Right forelimb (tissue), 1 donor: ENCODE measurements around the gene FRMD1.

Experiments used
- DNase-seq: peaks from one replicate; pipeline ENCODE4 v3.0.0-alpha.2; 2018

The FRMD1 gene

DNA sequence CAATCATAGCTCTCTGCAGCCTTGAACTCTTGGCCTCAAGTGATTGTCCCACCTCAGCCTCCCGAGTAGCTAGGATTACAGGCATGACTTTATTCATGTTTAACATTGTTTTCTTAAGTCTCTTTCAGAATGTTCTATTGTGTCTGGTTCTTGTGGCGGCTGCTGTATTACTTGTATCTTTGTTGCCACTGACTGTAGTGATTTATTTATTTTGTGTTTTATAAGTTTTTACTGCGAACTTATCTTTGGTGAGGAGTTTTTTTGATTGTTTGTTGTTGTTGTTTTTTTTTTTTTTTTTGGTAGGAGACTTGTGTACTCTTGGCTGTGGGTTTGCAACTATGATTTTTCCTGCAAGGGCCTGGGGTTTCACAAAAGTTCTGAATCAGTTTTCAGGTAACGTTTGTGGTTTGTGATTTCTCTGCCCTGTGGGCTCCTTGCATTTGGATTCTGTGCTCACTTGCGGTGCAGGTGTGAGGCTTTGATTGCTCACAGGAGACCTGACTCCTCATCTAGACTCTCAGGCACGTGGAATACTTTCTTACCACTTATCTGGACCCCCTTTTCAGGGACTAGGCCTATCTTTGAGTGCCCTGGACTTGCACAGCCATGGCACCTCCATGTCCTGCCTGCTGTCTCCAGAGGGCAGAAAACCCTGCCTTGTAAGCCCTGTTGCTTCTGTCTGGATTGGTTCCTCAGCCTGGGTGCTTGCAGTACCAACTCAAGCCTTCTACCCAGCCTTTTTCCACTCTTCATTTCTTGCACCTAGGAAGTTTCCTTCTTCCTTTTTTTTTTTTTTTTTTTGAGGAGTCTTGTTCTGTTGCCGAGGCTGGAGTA lies 56.3 kb downstream of the FRMD1 start:
- no peak for DNase-seq

GRCh38 chr6:168021581-168021980 lies 57.4 kb downstream of the FRMD1 start:
- DNase-seq = no peak

GRCh38 chr6:168020242-168020641 lies 58.8 kb downstream of the FRMD1 start:
- no peak for DNase-seq

- no peak for DNase-seq
Observed at GRCh38 chr6:168018664-168019063, 60.3 kb downstream of the FRMD1 start.

GRCh38 chr6:168017629-168018028 lies 61.4 kb downstream of the FRMD1 start:
- no peak for DNase-seq

DNA sequence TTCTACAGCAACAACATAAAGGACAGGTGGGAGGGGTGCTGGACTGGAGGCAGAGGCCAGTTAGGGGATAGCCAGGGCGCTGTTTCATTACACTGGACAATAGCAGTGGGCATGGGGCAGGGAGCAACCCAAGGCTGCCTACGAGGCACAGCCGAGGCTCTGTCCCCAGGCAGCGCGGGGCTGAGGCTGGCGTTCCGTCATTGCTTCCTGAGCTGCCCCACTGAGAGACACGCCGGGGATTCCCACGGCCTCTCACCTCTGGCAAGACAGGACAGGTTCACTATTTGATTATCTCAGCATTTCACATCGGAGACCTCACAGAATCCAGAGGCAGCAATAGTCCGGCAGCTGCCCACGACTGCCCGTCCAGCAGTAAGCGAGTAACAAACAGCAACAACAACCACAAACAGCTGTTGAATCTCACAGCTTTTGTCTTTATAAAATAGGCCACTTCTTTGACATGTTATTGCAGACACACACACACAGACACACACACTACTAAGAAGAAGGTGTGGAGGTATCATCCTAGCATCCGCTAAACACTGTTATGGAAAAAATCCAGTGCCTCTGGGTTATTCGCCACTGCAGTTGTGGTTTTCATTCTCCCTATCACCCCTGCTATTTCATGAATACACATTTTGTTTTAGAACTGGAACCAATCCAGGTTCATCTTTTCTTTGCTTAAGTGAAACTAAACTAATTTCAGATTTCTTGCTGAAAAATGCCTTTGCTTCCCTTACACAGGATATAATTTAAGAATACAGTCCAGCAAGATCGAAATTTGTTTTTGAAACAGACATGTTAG lies 62.1 kb downstream of the FRMD1 start:
- no peak for DNase-seq

DNA sequence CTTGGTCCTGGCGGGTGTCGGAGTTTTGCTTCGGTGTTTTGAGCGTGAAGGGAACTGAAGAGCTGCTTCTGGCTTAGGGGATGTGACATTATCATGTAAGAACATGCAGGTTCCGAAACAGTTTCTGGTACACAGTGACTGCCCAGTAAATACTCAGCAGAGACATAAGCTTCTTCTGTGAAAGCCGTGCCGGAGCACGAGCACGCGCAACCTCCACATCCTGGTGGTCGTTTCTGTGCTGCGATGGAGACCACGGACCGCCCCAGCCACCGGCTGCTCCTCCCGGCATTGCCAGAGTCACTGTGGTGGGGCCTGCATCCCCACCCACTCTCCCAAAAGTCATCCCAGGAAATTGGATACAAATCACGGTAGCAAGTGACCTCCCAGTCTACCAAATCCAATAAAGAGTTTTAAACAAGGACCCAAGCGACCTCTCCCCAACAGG lies 62.8 kb downstream of the FRMD1 start:
- no peak for DNase-seq

DNA sequence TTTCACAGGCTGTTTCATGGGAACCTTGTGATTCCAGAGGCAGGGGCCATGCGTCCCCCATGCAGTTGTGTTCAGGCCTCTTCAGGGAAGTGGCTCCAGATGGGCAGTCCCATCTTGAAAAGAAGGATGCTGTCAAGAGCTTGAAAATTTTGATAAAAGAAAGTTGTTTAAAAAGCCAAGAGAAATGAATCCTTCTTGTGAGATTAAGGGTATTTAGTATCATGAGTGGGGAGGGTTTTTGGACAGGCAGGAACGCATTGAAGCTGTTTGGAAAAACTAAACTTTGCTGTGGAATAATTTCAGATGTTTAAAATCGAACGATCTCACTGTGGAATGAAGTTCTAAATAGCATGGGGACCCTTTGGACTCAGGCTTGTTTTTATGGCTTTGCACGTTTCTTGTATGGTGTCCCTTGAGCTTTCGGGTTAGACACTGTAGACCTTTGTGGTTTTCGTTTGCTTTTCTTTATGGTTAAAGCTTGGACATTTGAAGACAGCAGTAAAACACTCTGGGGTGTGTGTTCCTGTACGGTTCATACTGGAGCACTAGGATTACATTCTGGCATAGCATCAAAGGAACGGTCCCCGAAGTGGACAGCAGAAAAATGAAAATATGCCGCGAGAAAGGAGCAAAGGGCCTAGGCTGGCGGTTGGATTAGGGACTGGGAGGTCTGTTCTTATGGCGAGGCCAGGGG lies 63.4 kb downstream of the FRMD1 start:
- no peak for DNase-seq

GRCh38 chr6:168015009-168015408 lies 64.0 kb downstream of the FRMD1 start:
- DNase-seq = no peak

DNA sequence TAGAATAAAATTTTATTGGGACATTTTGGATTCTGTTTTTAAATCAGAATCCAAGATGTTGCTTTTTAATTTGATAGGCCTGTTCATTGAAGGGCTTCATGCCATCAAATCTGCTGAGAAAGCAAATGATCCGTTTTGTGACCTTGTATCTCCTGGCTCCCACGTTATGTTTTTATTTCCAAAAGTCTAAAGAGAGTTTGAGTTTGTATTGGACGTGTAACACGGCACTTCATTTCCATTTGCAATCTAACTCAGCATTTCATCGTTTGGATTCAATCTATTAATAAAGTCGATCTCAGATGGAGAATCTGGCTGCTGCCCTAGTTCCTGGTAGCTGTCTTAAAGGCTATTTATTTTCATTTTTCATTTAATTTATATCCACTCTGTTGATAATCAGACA lies 64.6 kb downstream of the FRMD1 start:
- no peak for DNase-seq

- DNase-seq = no peak
Observed at GRCh38 chr6:168013250-168013915, 65.6 kb downstream of the FRMD1 start.

DNA sequence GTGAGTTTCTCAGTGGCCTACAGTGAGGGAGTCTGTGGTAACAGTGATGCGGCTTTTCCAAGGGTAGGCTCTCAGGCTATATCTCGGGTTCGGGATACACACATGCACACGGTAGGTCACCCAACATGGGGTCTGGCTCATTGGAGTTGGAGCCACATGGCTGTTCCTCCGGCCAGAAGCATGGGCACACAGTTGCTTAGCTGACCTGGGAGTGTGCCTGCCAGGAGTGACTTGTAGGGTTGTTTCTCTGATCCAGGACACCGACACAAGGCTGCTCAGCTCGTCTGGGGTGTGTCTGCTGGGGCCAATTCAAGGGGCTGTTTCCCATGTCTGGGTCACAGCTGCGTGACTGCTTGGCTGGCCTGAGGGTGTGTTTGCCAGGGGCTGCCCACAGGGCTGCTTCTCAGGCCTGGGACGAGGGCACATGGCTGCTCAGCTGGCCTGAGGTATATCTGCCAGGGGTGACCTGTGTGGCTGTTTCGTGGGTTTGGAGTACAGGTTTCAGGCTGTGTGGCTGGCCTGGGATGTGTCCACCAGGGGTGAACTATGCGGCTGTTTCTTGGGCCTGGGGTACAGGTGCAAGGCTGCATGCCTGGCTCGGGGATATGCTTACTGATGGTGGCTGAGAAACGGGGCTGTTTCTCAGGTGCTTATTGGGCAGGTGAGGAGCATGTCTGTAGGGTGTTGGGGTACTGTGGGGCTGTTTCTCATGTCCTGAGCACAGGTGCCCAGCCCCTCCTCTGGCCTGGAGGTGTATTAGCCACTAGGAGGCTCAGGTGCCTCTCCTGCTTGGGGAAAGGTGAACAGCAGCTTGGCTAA lies 66.4 kb downstream of the FRMD1 start:
- DNase-seq = no peak

- no peak for DNase-seq
Observed at GRCh38 chr6:168011291-168011690, 67.7 kb downstream of the FRMD1 start.

DNA sequence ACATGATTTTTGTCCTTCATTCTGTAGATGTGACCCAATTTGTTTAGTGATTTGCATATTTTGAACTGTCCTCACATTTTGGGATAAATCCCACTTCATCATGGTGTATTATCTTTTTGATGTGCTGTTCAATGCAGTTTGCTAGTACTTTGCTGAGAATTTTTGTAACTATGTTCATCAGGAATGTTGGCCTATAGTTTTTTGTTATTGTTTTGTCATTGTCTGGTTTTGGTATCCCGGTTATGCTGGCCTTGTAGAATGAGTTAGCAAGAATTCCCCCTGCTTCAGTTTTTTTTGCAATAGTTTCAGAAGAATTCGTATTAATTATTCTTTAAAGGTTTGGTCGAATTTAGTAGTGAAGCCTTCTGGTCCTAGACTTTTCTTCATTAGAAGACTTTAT lies 69.7 kb downstream of the FRMD1 start:
- no peak for DNase-seq

- DNase-seq = no peak
Observed at GRCh38 chr6:168007592-168008338, 71.2 kb downstream of the FRMD1 start.

DNA sequence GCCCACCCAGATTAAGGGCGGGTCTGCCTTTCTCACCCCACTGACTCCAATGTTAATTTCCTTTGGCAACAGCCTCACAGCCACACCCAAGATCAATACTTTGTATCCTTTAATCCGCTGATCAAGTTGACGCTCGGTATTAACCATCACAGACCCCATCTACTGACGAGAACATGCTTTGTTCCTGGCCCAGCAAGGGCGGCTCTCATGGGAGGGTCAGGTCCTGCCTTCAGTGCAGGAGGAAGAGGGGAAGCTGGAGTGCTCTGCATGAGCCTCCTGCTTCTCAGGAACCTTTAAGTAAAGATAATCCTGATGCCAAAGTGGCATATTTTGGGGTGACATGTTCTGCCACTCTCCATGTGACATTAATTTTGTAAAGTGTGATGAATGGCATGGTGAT lies 73.2 kb downstream of the FRMD1 start:
- DNase-seq = no peak

GRCh38 chr6:168004945-168005344 lies 74.1 kb downstream of the FRMD1 start:
- DNase-seq = no peak

GRCh38 chr6:168004023-168004422 lies 75.0 kb downstream of the FRMD1 start:
- no peak for DNase-seq
